ENCODE data around the gene BRCC3. TPM values are rescaled to one million over a fixed set of nuclear protein-coding genes. Genes with fewer than 3 reads are reported as not detected.
A peak's percentile ranks its signal among the peaks of the same experiment; 100 is the strongest.

The BRCC3 gene
- total RNA-seq: 10 to 100 TPM; 41.2 to 41.7 TPM

GRCh38 chrX:155070975-155071693 lies at the start of gene BRCC3, which contains the start of the genes CMC4 and MTCP1:
Gene BRCC3 (plus strand): TSS chrX:155071508. CDS start chrX:155071528, 20 bp downstream.
Gene CMC4 (minus strand): TSS chrX:155071136. CDS start chrX:155064023, 7,113 bp downstream.
Gene MTCP1 (minus strand): TSS chrX:155071136. CDS start chrX:155066010, 5,126 bp downstream.
- peak within 1 kb of the TSS; percentile 92 for H3K4me3 Mint-ChIP-seq
- DNase-seq: peak; percentile 82
- H3K27me3 Mint-ChIP-seq: no peaks in the 10 kb centered on the region
- peaks cover 35% of the 10 kb centered on the region for H3K4me1 Mint-ChIP-seq
- H3K9me3 Mint-ChIP-seq: no peaks in the 10 kb centered on the region
- peaks cover 25% of the 10 kb centered on the region for H3K36me3 Mint-ChIP-seq
- peak within 1 kb of the TSS; percentile 94 for H3K27ac Mint-ChIP-seq

- Mint-ChIP-seq H3K27me3 (no peaks in the 10 kb centered on the region), H3K4me1 (peaks cover 5% of the 10 kb centered on the region), H3K4me3 (no peak within 1 kb of the TSS), H3K9me3 (no peaks in the 10 kb centered on the region), H3K36me3 (no peaks in the 10 kb centered on the region), H3K27ac (no peak within 1 kb of the TSS)
- no peak for DNase-seq
Observed at GRCh38 chrX:155022585-155022984, 48.7 kb upstream of the BRCC3 start, which contains the start of gene F8. Gene F8 (minus strand): TSS chrX:155022723. CDS start chrX:155022552, 171 bp downstream.

- Mint-ChIP-seq H3K27ac (no peak overlapping the region), H3K4me1 (peaks cover 15% of the 10 kb centered on the region), H3K9me3 (no peaks in the 10 kb centered on the region), H3K4me3 (no peak overlapping the region), H3K36me3 (no peaks in the 10 kb centered on the region), H3K27me3 (no peaks in the 10 kb centered on the region)
- DNase-seq: no peak
Observed at GRCh38 chrX:155023907-155024833, 47.1 kb upstream of the BRCC3 start.

GRCh38 chrX:155026420-155026726 lies 44.9 kb upstream of the BRCC3 start:
- Mint-ChIP-seq H3K27ac (peak overlapping the region; percentile 74), H3K9me3 (no peaks in the 10 kb centered on the region), H3K4me1 (peaks cover 26% of the 10 kb centered on the region)

GRCh38 chrX:155026727-155027508 lies 44.4 kb upstream of the BRCC3 start, which contains the start of gene FUNDC2:
Gene FUNDC2 (plus strand): TSS chrX:155026844. CDS start chrX:155026939, 95 bp downstream.
- peak within 1 kb of the TSS; percentile 84 for H3K4me3 Mint-ChIP-seq
- H3K36me3 Mint-ChIP-seq: peaks cover 4% of the 10 kb centered on the region
- DNase-seq: peak; percentile 93
- no peaks in the 10 kb centered on the region for H3K27me3 Mint-ChIP-seq
- H3K9me3 Mint-ChIP-seq: no peaks in the 10 kb centered on the region
- peak within 1 kb of the TSS; percentile 93 for H3K27ac Mint-ChIP-seq
- peaks cover 29% of the 10 kb centered on the region for H3K4me1 Mint-ChIP-seq

More at GRCh38 chrX:155026420-155026726, 44.9 kb upstream of the BRCC3 start:
- peaks cover 2% of the 10 kb centered on the region for H3K36me3 Mint-ChIP-seq
- DNase-seq: no peak
- peak overlapping the region; percentile 72 for H3K4me3 Mint-ChIP-seq
- no peaks in the 10 kb centered on the region for H3K27me3 Mint-ChIP-seq

- Mint-ChIP-seq H3K4me3 (peak overlapping the region; percentile 84), H3K27me3 (no peaks in the 10 kb centered on the region), H3K4me1 (peaks cover 29% of the 10 kb centered on the region), H3K9me3 (no peaks in the 10 kb centered on the region), H3K27ac (peak overlapping the region; percentile 93), H3K36me3 (peaks cover 4% of the 10 kb centered on the region)
- no peak for DNase-seq
Observed at GRCh38 chrX:155027509-155028066, 43.7 kb upstream of the BRCC3 start.

GRCh38 chrX:155028129-155028528 lies 43.2 kb upstream of the BRCC3 start:
- Mint-ChIP-seq H3K27ac (peak overlapping the region; percentile 93), H3K4me3 (peak overlapping the region; percentile 84), H3K9me3 (no peaks in the 10 kb centered on the region), H3K27me3 (no peaks in the 10 kb centered on the region), H3K36me3 (peaks cover 4% of the 10 kb centered on the region), H3K4me1 (peaks cover 29% of the 10 kb centered on the region)
- peak; percentile 2 for DNase-seq

- Mint-ChIP-seq H3K36me3 (peaks cover 4% of the 10 kb centered on the region), H3K27me3 (no peaks in the 10 kb centered on the region), H3K27ac (peak overlapping the region; percentile 93), H3K9me3 (no peaks in the 10 kb centered on the region), H3K4me1 (peaks cover 29% of the 10 kb centered on the region), H3K4me3 (peak overlapping the region; percentile 84)
- no peak for DNase-seq
Observed at GRCh38 chrX:155028877-155029291, 42.4 kb upstream of the BRCC3 start.

GRCh38 chrX:155031657-155032056 lies 39.7 kb upstream of the BRCC3 start:
- Mint-ChIP-seq H3K9me3 (peaks cover 6% of the 10 kb centered on the region), H3K27me3 (no peaks in the 10 kb centered on the region), H3K27ac (no peak overlapping the region), H3K36me3 (peaks cover 25% of the 10 kb centered on the region), H3K4me3 (no peak overlapping the region), H3K4me1 (peaks cover 26% of the 10 kb centered on the region)
- no peak for DNase-seq

- peaks cover 43% of the 10 kb centered on the region for H3K36me3 Mint-ChIP-seq
- H3K4me1 Mint-ChIP-seq: peaks cover 16% of the 10 kb centered on the region
- no peak overlapping the region for H3K4me3 Mint-ChIP-seq
- H3K27me3 Mint-ChIP-seq: no peaks in the 10 kb centered on the region
- H3K27ac Mint-ChIP-seq: no peak overlapping the region
- DNase-seq: no peak
- peaks cover 6% of the 10 kb centered on the region for H3K9me3 Mint-ChIP-seq
Observed at GRCh38 chrX:155035688-155036087, 35.6 kb upstream of the BRCC3 start.

- H3K36me3 Mint-ChIP-seq: peaks cover 19% of the 10 kb centered on the region
- H3K27me3 Mint-ChIP-seq: no peaks in the 10 kb centered on the region
- DNase-seq: no peak
- peaks cover 19% of the 10 kb centered on the region for H3K4me1 Mint-ChIP-seq
- H3K9me3 Mint-ChIP-seq: no peaks in the 10 kb centered on the region
- H3K27ac Mint-ChIP-seq: no peak overlapping the region
- no peak overlapping the region for H3K4me3 Mint-ChIP-seq
Observed at GRCh38 chrX:155046129-155046810, 25.0 kb upstream of the BRCC3 start.

GRCh38 chrX:155046811-155047528 lies 24.3 kb upstream of the BRCC3 start:
- Mint-ChIP-seq H3K27me3 (no peaks in the 10 kb centered on the region), H3K9me3 (no peaks in the 10 kb centered on the region), H3K36me3 (peaks cover 26% of the 10 kb centered on the region), H3K4me1 (peaks cover 23% of the 10 kb centered on the region), H3K4me3 (no peak overlapping the region), H3K27ac (no peak overlapping the region)
- no peak for DNase-seq

GRCh38 chrX:155048977-155049619 lies 22.2 kb upstream of the BRCC3 start:
- H3K4me1 Mint-ChIP-seq: peaks cover 23% of the 10 kb centered on the region
- peaks cover 28% of the 10 kb centered on the region for H3K36me3 Mint-ChIP-seq
- no peaks in the 10 kb centered on the region for H3K9me3 Mint-ChIP-seq
- peak; percentile 30 for DNase-seq
- H3K27me3 Mint-ChIP-seq: no peaks in the 10 kb centered on the region
- H3K4me3 Mint-ChIP-seq: no peak overlapping the region
- no peak overlapping the region for H3K27ac Mint-ChIP-seq
